GM21529 (cell line): ENCODE measurements around the gene MRPL21.
"Not testable (repeated sequence)": the region's sequence is repeated elsewhere in the genome, so short reads cannot be mapped to it uniquely, and the experiment has no call there.

Experiments
- ATAC-seq: cut with Tn5 transposase; IDR thresholded peaks from one replicate; pipeline ENCODE4 v1.9.1; 2021; ENCODE audit not compliant: unreplicated experiment

The MRPL21 gene

DNA sequence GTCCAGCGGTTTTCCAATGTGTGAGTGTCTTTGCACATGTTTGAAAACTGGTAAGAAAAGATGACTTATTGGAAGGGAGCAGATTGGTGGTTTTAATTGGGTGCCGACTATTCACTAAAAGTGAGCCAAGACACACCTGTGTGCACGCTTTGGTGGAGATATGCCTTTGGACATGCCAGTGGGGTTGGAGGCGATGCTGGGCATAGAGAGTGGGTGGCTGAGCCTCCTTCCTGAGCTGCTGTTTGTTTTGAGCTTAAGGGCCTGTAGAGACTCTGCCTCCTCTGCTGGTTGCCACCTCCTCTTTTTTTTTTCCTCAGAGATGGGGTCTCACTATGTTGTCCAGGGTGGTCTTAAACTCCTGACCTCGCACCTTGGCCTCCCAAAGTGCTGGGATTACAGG lies 9.6 kb upstream of the MRPL21 start:
- no peak for ATAC-seq

DNA sequence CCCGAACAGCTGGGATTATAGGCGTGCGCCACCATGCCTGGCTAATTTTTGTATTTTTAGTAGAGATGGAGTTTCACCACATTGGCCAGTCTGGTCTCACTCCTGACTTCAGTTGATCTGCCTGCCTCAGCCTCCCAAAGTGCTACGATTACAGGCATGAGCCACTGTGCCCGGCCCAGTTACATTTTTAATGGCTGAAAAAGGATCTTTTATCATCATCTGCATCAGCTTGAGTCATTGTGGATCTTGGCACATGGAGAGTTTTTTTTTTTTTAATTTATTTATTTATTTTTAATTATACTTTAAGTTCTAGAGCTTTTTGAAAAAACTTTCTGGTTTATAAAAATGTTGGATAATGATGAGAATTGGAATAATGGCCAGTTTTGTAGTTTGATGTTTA lies 8.6 kb upstream of the MRPL21 start:
- ATAC-seq, result no peak

DNA sequence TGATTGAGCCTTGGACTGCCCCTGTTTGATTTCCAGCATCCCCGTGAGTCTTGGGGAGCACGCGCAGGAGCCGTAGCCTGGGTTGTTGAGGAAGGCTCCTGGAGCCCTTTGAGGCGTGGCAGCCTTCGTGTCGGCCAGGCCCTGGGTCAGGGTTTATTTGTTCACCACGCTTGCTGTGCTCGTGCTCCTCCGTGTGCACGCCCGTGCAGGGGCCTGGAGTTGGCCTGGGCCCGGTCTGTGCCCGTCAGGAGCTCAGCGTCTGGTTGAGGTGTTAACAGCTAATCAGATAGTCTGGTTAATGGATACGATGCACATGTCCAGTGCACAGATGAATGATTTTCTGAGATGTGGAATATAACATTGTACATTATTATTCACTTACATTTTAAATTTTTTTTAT lies 8.1 kb upstream of the MRPL21 start:
- ATAC-seq, result no peak

DNA sequence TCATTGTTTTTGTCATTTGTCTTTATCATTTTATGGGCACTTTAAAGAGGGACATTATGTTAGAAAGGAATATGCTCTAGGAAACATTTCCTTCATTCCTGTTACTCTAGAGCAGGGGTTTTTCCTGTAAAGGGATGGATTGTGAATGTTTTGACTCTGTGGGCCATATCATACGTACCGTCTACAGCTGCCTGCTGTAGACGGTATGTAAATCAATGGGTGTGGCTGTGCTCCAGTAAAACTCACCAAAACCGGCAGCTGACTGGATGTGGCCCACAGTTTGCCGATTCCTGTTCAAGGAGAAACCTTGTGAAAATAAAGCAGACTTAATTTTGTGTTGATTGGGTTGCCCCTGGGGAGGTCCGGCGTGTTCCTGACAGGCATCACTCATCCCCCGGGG lies 7.3 kb upstream of the MRPL21 start:
- no peak for ATAC-seq

DNA sequence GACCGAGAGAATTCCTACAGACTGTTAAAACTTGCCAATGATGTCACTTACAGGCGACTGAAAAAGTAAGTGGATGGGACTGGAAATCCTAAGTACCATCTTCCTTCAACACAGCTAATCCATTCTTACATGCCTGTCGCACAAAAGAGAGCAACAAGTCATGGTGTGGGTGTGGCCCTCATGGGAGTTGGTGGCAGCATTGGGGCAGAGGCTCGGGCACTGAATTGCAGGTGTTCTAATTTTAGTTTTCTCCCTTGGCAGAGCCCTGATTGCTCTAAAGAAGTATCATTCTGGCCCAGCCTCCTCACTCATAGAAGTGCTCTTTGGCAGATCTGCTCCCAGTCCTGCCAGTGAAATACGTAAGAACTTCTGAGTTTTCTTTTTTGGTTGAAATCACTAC lies 4.6 kb upstream of the MRPL21 start:
- no peak for ATAC-seq

DNA sequence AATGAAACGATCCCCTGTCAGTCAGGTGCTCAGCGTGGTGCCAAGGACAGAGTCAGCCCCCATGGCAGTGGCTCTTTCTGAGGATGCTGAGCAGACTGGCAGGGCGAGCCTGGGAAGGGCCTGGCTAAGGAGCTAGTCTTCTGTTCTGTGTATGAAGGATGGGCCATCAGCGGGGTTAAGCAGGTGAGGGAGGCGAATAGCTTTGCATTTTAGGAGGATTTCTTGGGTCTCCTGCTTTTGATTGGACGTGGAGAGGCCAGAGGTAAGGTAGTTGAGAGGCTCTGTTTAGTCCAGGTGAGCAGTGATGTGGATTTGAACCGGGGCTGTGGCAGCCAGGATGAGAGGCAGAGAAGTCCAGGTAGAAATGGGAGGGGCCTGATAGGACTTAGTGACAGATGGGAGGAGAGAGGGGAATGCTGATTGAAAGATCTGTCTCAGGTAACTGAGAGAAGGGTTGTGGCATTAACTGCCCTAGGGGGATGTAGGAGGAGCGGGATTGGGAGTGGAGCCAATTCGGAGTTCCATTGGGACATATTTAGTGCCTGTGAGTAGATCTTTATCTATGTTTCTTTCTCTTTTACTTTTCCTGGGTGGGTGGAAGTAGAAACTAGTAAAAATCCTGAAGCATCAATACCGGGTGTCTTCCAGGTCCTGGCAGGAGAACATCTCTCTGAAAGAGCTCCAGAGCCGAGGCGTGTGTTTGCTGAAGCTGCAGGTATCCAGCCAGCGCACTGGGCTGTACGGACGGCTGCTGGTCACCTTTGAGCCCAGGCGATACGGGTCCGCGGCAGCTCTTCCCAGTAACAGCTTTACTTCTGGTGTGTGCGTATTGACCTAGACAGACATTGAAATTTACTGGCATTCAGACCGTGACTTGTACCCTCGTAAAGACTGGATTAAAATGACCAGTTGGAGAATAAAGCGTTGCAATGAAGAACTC lies 2.1 kb upstream of the MRPL21 start:
- ATAC-seq, result no peak

DNA sequence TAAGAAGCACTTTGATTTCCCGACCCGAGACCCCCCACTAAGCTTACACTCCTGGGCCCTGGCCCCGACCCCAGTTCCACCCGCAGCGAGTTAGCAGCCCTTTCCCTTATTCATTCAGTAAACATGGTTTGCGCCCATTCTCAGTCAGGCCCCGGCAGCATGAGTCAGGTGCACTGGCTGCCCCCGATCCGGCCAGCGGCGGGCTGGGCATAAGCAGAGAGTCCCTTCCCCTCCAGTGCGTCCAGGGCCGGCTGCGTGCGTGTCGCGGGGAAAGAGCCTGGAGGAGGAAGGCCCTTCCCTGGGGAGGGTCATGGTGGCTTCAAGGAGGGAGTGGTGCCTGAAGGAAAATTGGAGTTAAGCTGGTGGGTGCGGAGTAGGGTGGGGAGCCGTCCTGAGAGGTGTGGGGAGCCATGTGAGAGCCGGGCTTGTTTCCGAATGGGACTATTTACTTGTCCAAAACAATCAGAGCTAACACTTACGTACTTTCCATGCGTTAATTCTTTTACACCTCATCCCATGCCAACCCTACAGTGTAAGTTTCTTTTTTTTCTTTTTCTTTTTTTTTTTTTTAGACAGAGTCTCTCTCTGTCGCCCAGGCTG lies 716 bp upstream of the MRPL21 start:
- ATAC-seq, result peak; percentile 22

DNA sequence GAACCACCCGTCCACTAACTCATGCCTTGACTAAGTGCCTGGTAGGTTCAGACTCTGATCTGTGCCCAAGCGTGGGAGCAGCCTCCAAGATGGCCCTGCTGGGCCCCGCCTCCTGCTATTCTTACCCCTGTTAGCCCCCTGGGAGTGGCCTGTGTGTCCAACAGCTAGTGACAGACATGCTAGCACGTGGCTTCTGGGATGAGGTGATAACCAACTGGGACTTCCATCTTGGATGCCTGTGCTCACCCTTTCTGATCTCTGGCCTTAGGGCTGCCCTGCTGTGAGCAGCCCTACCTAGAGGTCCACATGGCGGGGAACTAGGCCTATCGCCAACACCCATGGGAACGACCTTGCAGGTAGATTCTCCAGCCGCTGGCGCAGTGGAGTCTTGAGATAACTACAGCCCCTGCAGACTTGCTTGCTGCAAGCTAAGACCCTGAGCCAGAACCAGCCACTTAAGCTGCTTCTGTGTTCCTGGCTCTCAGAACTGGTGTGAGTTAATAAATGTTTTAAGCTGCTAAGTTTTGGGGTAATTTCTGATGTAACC lies 2.7 kb downstream of the MRPL21 start:
- ATAC-seq, result no peak

DNA sequence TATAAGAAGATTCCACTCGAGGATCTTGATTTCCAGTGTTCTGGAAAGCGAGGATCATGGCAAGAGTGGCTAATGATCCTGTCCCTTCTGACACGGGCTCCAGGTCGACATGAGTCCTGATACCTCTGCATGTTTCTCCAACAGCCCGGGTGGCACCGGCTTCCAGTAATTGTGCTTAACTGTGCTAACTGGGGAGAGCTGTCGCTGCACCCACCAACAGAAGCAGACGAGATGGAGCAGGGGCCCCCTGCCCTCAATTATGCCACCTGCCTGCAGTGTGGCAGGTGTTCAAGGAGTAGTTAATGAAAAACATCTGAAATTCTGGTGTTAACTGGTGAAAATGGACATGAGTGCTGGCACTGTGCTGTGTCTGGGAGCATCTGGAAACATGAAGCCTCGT lies 6.2 kb downstream of the MRPL21 start:
- ATAC-seq, result no peak

DNA sequence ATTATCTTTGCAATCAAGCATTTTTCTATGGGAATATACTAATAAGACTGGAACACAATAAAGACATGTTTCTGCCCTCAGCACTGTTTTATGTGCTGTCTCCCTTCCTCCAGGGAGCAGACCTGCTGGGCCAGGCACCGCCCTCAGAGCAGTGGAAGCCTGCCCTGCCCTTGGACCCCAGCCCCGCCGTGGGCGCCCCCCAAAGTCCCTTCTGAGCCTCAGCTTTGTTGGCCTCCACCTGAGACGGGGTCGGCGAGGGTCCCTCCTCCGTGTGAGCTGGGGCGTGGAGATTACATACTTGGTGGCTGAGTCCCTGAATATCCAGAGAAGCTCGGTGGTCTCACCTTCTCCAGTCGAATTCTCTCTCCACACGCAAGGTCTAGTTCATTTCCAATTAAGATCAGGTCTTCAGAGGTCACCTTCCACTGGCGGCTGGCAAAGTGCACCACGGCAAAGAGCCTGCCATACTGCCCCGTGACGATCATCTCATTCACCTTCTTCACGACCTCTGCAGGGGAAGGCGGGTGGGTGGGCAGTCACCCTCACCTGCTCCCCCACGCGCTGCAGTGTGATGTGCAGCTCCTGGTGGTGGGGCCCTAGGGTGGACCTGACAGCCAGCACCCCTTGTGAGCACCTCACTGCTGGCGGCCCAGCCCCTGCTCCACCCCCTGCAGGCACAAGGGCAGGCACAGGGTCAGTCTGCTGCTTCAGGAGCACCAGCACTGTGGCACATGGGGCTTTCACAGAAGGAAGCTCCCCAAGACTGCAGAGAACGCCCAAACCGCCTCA lies 7.3 kb downstream of the MRPL21 start:
- ATAC-seq, result no peak

DNA sequence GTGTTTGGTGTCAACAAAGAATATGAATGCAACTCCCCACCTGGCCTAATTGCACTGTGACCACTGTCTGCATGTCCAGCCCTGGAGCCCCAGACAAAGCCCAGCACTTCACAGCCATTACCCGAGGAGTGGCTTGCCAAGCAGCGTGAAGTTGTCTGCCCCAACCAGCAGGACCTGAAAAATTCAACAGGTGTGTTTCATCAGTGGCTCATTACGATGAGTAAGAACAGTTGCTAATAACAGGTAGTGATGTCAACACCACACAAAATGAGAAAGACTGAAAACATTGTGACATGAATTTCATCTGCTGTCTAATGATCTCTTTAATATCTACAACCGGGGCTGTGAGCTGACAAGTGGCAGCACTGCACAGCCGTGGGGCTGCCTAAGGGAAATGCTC lies 10.3 kb downstream of the MRPL21 start:
- no peak for ATAC-seq

DNA sequence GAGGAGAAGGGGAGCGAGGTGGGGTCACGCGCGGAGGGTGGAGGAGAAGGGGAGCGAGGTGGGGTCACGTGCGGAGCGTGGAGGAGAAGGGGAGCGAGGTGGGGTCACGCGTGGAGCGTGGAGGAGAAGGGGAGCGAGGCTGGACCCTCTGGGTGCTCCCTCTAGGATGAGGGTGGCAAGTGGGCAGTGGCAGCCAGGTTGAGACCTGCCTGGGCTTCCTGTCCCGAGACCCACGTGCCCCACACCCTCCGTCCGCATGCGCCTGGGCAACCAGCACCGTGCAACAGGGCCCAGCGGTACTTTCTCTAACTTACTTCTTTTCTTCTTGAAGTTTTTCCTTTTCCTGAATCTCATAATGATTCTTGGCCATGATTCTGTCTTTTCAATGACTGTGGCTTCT lies 11.1 kb downstream of the MRPL21 start:
- ATAC-seq, result no peak

DNA sequence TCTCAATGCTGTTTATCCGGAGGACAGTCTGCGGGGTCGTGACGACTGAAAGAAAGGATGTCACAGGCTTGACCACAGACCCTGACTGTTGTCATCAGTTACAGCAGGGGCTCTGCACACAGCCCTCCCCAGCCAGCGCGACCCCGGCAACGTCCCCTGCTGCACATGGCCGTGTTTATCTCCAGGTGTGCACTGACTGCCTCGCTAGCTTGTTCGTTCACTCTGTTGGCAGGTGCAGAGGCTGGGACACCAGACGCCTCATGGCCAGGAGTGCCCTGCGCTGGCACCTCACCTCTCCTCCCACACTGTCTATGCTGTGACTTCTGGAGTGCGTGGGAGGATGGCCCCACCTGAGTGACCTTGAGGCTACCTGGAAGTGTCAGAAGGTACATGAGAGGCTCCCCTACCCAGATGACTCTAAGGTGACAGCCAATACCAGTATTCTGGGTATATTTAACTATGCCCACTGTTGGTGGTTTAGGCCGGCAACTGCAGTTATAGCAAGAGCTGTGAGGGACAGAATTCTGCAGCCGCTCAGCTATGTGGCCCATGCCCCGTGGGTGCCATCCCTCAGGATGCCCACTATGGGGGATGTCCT lies 12.2 kb downstream of the MRPL21 start:
- no peak for ATAC-seq

DNA sequence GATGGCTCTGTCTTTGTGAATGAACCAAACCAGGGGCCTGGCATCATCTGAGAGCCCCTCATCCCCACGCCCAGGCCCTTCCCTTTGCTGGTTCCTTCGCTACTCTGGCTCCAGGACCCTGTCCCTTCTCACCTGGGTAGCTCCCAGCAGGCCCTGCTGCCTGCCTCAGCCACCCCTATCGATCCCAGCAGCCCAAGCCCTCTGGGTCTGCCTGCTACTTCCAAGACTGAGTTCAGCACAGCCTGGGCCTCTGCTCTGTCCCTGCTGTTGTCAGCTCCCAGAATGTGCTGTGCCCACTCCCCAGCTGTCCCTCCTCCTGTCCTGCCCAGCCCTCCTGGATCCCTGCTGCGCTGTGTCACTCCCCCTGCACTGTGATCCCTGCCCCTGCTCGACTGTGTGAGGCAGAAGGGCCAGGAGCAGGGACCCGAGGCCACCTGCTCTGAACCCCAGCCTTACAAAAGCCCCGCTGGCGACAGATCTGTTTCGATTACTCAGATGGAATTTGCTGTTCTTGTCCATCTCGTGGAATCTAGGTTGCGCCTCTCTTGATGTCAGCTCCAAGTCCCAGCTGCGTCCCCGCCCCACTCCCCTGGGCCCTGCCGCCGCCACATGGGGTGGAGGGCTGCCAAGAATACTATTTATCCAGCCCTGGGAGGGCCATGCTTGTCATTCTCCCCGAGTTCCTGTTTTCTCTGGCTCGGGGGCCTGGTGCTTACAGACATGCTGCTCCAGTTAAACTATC lies 13.0 kb downstream of the MRPL21 start:
- ATAC-seq, result no peak

DNA sequence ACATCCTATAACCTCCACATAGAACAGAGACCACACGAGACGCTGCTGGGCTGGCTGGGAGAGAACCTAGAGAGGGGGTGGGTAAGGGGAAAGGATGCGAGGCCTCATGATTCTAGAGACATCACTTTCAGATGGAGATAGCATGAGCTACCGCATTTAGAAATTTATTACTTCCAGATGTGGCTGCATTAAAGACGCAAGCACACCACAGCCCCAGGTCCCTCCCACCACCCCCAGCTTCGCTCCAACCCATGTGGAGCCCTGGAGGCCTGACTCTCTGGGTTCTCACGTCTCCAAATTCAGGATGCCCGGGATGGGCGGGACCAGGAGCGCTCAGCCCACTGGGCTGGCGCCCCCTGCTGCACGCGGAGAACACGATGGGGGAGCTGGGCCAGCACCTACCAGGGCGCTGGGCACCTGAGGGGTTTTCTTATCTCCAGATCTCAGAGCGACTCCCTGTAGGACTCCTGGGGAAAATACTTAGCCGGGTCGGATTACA lies 13.6 kb downstream of the MRPL21 start:
- no peak for ATAC-seq

DNA sequence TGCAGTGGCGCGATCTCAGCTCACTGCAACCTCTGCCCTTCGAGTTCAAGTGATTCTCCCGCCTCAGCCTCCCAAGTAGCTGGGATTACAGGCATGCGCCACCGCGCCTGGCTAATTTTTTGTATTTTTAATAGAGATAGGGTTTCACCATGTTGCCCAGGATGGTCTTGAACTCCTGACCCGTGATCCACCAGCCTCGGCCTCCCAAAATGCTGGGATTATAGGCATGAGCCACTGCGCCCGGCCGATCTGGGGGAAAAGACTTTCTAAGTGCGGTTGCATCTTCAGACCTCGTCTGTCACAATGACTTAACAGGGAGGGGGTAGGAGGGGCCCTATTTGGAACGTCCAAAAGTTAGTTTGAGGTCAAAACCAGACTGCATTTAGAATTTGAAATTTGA lies 18.8 kb downstream of the MRPL21 start:
- ATAC-seq, result not testable (repeated sequence)

DNA sequence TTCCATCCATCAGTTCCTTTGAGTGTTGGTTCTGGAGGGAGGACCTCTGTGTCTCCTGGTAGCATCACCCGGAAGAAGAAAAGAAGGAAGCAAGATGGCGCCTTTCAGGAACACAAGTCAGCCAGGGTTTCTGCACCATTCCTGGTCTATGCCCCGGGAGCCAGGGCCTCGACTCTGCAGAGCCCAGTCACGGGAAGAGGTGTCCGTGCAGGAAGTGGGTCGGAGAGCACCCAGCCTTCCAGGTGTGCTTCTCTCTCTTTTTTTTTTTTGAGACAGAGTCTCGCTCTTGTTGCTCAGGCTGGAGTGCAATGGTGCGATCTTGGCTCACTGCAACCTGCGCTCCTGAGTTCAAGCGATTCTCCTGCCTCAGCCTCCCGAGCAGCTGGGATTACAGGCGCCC lies 21.2 kb downstream of the MRPL21 start:
- ATAC-seq, result no peak

DNA sequence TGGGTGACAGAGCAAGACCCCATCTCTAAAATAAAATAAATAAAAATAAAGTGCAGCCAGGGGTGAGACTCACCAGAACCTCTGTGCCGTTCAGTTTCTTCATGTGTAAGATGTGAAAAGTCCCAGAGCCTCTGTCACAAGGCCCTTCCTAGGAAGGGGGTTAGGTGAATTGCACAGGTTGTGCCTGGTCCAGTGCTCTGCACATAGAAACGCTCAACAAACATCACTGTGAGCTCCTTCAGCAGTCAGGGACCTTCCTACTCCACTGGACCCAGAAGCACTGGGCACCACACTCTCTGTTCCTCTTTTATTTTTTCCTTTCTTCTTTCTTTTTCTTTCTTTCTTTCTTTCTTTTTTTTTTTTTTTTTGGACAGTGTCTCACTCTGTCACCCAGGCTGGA lies 22.3 kb downstream of the MRPL21 start:
- no peak for ATAC-seq

DNA sequence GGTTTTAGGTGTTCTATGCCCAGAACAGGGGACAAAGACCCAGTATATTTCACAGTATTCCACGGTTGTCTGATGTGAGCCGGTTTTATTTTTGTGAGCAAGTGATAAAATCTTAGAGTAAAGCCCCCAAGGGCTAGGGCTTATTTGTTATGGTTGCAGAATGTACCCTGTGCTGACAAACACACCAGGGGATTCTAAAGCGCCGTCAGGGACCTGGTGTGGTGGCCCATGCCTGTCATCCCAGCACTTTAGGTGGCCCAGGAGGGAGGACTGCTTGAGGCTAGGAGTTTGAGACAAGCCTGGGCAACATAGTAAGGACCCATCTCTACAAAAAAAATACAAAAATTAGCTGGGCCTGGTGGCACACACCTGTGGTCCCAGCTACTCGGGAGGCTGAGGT lies 22.8 kb downstream of the MRPL21 start:
- no peak for ATAC-seq

DNA sequence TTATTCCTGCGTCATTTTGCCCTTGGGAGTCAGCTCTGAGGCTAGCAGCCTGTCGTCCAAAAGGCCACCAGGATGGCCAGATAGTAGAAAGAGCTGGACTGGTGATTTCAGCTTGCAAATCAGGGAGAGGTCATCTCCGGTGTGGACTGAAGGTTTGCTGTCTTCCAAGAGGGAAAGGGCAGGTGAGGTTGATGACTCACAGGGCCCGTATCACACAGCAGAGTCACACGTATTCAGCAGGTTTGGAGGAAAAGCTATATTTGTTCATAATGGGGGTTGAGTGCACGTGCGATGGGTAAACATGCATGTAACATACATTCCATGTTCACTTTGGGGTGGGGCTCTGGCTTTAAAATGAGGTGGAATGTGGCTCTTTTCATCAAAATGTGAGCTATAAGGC lies 25.6 kb downstream of the MRPL21 start:
- ATAC-seq, result no peak
